Lung microvascular endothelial cell (primary cell): ENCODE results near the gene LRRC51. TPM values are rescaled to one million over a fixed set of nuclear protein-coding genes. Genes with fewer than 3 reads are reported as not detected.

Source experiments
- DNase-seq, 2 donors: peaks; one replicate each; pipeline versions ENCODE4 v3.0.0 to v3.0.0-alpha.2; 2010; ENCODE audit warnings: low read depth in 2 of 2
- total RNA-seq: library from RNA; depleted of rRNA; stranded (reverse); fragments of >200 nt; gene quantifications from 2 replicates; pipeline ENCODE4 v1.2.1, GENCODE V29; 2014

The LRRC51 gene
- total RNA-seq, 1 donor from 2014 or later: 4.0 TPM

- peak; percentile 53 to 85 for DNase-seq
Measured at GRCh38 chr11:72069787-72070251, 10.8 kb upstream of the LRRC51 start.

GRCh38 chr11:72070491-72070890 is 10.2 kb upstream of the LRRC51 start:
- DNase-seq: no peak

- peak in 1 of 2 donors; percentile 85 for DNase-seq
Measured at GRCh38 chr11:72072348-72072747, 8.3 kb upstream of the LRRC51 start.

- DNase-seq: no peak
Measured at GRCh38 chr11:72075109-72075508, 5.5 kb upstream of the LRRC51 start.

- no peak for DNase-seq
Measured at GRCh38 chr11:72075756-72076155, 4.9 kb upstream of the LRRC51 start.

GRCh38 chr11:72078477-72078876 is 2.2 kb upstream of the LRRC51 start:
- DNase-seq: no peak

GRCh38 chr11:72079819-72080325 is 778 bp upstream of the LRRC51 start:
- DNase-seq: peak in 1 of 2 donors; percentile 18

- no peak for DNase-seq
Measured at GRCh38 chr11:72081184-72081644, 564 bp downstream of the LRRC51 start.

GRCh38 chr11:72081821-72082453 is 1.3 kb downstream of the LRRC51 start:
- DNase-seq: peak in 1 of 2 donors; percentile 32

GRCh38 chr11:72083414-72083813 is 2.8 kb downstream of the LRRC51 start:
- no peak for DNase-seq

GRCh38 chr11:72084076-72084475 is 3.4 kb downstream of the LRRC51 start:
- peak in 1 of 2 donors; percentile 58 for DNase-seq

GRCh38 chr11:72084965-72085364 is 4.3 kb downstream of the LRRC51 start:
- no peak for DNase-seq

- no peak for DNase-seq
Measured at GRCh38 chr11:72085621-72086351, 5.1 kb downstream of the LRRC51 start.

GRCh38 chr11:72088076-72088808 is 7.6 kb downstream of the LRRC51 start:
- no peak for DNase-seq

- DNase-seq: peak; percentile 66 to 69
Measured at GRCh38 chr11:72091292-72091691, 10.6 kb downstream of the LRRC51 start.

- no peak for DNase-seq
Measured at GRCh38 chr11:72098741-72099140, 18.1 kb downstream of the LRRC51 start.

GRCh38 chr11:72100009-72100408 is 19.4 kb downstream of the LRRC51 start:
- DNase-seq: no peak

GRCh38 chr11:72100462-72100861 is 19.8 kb downstream of the LRRC51 start:
- DNase-seq: no peak

GRCh38 chr11:72102162-72102561 is 21.5 kb downstream of the LRRC51 start:
- DNase-seq: no peak

GRCh38 chr11:72102631-72102945 is 21.9 kb downstream of the LRRC51 start:
- DNase-seq: no peak

GRCh38 chr11:72102946-72103753 is 22.5 kb downstream of the LRRC51 start, which contains the start of gene LAMTOR1:
LAMTOR1 (minus strand) TSS chr11:72103297; CDS start chr11:72103224, 73 bp downstream.
- DNase-seq: peak; percentile 99 to 100
